Inflammatory macrophage treated with lipopolysaccharide for 4 hours (primary cell): ENCODE measurements around the gene TP53I11.

Source experiments
- DNase-seq: peaks from one replicate; pipeline ENCODE4 v3.0.0-alpha.2; 2020

TP53I11 gene, protein sequence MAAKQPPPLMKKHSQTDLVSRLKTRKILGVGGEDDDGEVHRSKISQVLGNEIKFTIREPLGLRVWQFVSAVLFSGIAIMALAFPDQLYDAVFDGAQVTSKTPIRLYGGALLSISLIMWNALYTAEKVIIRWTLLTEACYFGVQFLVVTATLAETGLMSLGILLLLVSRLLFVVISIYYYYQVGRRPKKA

DNA sequence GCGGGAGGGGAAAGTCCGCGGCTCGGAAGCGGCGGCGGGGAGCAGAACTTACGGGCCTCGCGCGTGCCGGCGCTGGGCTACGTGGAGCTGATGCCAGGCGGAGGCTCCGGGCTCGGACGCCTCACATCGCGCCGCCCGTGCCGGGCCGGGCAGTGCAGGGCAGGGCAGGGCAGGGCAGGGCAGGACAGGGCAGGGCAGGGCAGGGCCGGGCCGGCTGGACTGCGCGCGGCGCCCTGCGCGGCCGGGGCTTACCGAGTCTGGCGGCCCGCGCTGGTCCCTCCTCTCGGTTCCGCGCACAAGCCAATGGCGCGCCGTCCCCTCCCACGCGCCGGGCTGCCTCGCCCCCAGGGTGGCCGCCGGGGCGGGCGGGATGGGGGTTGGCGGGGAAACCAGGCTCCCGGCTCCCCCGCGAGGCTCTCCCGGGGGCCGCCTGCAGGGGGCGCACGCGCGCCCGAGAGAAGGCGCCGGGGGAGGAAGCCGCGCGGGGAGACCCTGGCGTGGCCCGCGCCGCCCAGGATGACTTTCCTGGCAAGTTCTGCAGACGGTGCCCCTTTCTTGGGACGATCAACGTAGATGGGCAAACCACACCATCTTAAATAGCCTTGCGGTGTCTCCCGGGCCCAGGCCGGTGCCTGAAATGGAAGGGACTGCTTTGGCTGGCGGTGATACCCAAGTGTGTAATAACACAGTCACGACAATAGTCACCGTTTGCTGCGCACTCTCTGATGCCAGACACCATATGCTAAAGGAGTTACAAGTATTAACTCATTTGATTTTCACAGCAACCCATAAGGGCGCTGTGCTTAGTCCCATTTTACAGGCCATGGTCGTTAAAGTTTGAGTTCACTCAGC, at the start of gene TP53I11:
TP53I11 (minus strand) TSS at position 259 of the 852 bp plus-strand sequence. CDS start 12,548 bp downstream, outside the sequence.
- DNase-seq = peak; percentile 84

DNA sequence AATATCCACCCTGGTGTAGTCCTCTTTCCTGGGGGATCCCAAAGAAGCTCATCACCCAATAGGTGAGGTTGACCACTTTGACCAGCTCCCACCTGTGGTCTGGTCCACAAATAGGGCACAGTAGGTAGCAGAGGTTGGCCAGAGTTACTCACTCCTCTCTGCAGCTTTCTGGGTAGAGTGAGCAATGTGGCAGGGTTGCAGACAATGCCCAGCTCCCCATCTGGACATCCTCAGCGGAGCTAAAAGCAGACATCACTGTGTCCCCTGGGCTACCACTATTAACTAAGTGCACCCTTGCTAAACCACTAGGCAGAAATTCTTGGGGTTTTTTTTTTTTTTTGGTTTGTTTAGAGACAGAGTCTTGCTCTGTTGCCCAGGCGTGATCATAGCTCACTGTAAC, 48.4 kb upstream of the TP53I11 start:
- no peak for DNase-seq

DNA sequence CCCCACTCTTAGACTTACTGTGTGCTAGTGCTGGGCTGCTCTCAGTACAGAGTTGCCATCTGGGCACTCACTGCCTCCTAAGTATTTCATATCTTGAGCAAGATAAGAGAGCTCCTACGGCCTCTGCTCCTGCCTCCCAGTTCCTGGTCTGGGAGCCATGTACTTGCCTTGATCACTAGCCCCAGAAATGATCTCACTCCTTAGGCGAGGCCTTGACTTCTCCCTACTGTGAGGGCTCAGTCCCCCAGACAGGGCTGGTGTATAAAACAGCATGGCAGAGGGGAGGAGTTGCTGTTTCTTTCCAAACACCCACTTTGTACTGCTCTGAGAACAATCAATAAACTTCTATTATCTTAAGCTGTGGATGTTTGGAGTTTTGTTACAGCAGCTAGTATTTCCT, 47.4 kb upstream of the TP53I11 start:
- peak; percentile 5 for DNase-seq

DNA sequence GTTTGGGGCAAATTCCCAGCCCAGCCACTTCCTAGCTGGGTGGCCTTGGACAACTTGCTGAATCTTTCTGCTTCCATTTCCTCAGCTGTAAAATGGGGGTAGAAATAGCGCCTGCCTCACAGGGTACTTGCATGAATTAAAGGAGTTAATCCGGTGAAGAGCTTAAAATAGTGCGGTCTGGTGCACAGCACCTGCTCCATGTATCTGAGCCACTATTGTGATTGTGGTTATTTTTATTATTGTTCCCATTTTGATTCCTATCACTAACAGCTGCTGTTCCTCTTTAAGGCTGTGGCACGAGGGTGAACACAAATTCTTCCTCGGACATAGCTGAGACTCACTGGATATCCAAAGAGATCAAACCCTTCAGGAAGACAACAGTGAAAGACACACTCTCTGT, 46.9 kb upstream of the TP53I11 start:
- no peak for DNase-seq

DNA sequence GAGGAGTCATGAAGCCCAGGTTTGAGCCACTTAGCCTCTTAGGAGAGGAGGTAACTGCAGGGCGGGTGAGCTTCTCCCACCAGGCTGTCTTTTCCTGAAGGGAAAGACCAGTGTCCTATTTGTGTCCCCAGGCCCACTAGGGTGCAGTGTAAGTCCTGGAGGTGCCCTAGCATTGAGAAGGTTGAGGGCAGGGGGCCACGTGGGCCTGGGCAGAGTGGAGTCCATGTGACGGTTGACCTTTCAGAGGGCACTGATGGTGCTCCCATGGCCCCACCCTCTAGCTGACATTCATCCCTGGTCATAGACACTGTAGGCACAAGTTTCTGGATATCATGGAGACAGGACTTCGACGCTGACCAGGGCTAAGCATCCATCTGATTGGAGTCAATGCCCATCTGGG, 44.1 kb upstream of the TP53I11 start:
- DNase-seq = no peak

DNA sequence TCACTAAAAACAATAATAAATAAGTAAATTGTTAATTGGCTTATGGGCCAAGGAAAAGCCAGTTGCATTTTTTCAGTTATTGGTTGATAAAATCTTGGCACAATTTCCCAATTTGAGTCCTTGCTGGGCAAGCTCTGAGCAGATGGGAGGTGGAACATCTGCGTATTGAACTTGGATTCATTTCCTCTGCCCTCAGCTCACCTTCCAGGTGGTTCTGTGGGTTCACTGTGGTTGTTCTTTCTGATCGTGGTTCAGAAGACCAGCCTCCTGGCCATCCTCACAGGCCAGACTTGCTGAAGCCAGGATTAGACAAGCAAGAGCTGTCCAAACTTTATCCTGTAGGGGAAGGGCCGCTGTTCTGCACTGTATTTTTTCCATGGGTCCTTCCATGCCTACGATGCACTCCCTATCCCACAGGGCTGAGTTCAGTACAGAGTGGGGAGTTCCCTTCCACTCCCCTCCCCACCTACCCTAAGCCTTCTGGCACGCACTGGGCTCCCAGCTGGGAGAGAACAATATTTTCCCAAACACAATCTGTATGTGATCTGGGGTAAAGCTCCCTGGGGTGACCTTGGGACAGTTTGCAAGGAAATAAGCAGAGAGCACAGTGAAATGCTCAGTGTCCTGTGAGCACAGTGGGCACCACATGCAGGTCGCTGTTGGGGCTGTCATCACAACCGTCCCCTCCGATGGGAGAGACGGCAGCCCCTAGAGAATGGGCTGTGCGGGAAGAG, 43.5 kb upstream of the TP53I11 start:
- DNase-seq = no peak

DNA sequence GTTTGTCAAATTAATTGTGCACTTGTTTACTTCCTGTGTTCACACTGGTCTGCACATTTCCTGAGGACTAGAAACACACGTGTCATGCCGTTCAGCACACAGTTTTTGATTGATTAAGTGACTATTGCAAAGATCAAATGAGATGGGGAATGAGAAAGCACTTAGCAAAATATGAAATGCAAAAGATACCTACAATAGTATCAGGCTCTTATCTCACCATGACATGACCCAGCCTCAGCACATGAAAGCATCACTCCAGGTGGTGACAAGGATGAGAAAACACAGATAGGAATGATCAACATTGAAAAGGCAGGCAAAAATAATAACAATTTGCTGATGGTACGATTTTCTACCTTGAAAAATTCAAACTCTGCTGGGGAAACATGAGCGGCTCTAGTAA, 42.1 kb upstream of the TP53I11 start:
- DNase-seq = no peak

DNA sequence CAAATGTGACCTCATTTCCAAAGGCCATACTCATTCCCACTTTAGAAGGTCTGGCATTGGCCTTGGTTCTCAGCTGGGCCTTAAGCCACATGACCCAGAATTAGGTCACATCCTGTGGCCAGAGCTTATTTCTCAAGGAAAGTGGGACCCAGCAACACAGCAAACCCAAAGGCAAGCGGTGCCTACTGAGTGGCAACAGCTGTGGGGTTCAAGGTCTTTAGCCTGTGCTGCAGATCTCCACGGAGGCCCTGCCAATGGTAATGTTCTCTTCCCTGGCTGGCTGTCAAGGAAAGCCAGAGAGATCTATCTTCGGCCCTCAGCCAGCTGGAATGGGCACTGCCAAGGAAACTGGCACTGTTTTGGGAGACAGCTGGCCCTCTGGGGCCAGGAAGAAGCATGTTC, 41.5 kb upstream of the TP53I11 start:
- peak; percentile 16 for DNase-seq

DNA sequence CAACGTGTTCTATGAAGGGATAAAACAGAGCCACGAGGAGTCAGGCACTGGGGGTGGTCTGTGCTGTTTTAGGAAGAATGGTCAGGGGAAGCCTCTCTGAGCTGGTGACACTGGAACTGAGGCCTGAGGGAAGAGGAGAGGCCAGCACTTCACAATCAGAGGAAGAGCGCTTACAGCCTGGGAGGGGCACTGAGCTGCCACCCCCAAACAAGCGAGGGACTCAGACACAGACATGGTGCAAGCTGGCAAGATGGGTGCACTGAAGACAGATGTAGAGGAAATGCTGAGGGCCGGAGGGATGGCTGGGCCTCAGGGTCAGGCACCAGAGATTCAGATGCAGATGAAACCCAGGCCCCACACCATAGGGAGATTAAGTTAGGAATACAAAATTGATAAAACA, 40.0 kb upstream of the TP53I11 start:
- no peak for DNase-seq

DNA sequence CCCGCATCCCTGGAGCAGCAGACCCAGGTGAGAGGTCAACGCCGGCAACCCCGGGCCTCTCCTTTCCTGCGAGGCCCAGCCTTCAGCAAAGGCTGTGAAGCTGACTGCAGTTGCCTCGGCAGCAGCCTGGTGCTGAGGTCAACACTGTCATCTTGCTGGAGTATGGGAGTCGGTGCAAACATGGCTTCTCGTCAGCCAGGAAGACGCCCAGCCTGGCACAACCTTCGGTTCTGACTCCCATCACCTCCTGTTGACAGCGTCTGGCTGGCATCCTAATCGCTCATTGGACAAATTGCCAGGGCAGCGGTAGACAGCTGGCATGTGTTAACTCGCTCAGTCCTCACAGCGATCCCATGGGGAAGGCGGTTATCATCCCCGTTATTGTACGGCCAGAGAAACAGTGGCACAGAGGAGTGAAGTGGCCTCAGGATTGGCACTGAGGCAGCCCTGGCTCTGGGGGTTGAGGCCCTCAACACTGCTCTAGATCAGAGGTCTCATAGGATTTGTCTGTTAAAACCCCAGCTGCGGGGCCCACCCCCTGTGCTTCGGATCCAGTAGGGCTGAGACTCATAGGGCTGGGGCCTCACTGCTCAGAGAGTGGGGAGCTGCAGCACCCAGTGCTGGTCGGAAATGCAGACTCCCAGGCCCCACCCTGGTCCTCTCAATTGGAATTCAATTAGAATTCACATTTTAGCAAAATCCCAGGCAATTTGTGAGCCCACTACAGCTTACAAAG, 39.3 kb upstream of the TP53I11 start:
- no peak for DNase-seq

DNA sequence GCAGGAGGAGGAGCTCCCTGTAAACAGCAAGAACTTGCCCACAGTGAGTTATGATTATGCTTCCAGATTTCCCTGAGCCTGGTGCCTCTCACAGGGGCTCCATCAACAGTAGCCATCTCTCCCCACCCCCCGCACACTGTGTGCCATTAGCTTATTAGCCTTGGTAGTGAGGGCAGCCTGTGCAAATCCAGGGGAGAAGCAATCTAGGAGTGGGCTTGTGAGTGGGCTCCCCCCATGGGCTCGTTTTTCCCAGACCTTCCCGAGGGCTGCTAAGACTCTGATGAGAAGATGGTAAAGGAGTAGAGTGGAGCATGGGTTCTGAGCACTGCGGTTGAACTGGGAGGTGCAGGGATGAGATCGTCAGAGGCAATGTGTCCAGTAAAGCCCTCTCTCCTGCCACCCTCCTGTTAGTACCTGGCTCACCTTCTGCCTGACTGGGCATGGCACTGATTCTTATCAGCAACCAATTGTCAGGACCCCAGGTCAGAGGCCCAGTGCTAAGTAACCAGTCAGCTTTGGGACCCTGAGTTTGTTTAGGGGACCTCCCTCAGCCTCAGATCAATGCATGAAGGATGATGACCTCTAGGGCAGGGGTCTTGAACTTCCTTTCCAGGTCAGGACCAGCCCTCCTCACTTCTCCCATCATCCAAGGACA, 38.4 kb upstream of the TP53I11 start:
- no peak for DNase-seq

DNA sequence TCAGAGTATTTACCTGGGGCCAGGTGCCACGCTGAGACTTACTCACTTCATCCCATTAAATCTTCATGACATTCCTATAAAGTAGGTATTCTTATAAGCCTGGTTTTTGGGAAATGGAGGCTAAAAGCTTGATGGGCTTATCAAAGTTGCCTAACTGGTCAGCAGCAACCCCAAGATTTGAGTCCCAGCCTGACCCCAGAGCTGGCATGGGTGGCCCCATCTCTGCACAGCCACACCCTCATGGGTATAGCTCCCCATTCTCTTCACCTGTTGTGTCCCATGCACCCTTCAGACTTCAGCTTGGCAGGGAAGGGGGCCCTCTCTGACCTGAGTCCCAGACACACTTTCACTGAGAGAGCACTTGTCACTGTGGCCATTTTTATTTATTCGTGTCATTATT, 37.4 kb upstream of the TP53I11 start:
- DNase-seq = no peak

DNA sequence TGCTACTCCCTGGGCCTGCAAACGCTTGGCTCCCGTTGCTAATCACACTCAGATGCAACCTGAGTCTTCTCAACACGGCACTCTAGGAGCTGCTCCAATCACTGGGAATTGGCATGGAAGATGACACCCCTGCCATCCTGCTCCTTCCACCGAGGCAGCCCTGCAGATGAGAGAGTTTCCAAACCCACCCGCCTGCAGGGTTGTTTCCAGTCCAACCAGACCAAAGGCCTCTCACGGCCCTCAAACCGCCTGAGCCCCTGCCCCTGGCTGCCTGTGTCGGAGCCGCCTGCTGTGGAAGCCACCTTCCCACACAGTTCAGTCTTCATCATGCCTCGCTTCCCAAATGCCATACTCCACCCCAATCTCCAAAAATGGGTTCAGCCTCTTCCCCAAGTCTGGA, 36.8 kb upstream of the TP53I11 start:
- no peak for DNase-seq

DNA sequence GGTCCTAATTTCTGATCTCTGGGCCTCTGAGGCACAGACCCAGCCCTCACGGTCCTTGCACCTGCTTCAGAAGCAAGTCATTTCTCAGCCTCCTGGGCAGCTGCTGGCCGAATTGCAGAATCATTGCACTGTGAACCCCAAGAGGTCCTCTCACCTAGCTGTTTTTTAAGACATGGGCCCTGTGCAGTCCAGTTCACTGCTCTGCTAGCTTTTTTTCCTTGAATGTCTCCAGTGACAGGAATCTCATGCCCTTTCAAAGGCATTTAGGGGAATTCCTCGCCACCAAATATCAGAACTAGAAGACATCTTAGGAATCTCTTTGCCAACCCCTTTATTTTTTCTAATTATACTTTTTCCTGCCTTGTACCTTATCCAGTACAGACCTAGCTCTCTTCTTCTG, 35.6 kb upstream of the TP53I11 start:
- no peak for DNase-seq

DNA sequence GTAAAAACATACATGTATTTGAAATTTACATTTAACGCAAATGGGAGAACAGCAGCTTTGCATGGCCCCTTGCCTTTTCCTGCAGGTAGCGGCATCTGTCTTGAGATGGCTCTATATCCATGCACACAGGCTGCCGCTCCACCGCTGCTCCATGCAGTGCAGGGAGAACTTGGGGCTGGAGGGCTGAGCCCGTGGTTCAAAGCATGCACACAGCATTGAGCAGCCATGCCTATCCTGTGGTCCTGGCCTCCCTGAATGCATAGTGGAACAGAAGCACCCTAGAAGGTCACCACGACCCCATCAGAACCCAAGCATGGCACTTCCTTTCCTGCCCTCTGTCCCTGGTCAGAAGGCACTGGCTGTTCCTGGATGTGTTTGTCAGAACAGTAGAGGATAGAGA, 35.0 kb upstream of the TP53I11 start:
- DNase-seq = no peak

DNA sequence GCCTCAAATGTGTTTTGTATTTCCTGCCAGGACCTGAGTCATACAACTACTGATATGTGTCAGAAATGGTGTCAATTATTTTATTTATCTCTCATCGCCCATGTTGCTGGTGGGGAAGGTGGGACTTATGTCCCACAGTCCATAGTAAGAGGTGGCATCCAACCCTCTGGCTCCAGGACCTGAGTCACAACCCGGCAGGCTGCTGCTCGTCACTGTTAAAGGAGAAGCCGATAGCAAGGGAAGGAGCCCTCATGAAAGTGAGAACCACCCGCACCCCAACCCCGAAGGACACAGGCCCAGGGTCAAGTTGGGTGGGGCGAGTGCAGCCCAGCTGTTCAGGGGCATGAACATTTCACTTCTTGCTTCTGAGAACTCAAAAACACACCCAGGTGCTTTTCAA, 33.1 kb upstream of the TP53I11 start:
- DNase-seq = no peak

DNA sequence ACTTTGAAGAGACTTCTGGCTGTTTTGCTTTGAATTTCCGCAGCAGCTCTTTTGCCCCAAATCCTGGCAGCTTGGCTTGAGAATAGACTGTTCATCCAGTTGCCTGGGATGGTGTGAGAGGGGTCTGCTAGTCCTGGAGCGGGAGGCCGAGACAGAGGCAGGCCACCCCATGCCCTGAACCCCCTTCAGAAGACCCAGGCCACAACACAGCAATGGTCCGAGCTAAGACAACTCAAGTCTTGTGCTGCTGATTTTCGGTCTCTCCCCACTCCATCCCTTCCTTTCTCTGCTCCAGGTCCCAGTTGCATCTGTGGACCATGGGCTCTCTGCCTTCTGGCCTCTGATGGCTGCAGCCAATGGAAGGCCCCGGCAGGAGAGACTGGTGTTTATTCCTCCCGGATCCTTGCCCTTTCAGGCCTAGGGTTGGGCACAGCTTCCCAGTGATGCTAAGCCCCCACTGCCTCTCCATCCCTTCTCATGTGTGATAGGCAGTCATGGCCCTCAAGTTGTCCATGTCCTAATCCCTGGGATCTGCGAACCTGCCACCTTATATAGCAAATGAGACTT, 31.9 kb upstream of the TP53I11 start:
- no peak for DNase-seq

DNA sequence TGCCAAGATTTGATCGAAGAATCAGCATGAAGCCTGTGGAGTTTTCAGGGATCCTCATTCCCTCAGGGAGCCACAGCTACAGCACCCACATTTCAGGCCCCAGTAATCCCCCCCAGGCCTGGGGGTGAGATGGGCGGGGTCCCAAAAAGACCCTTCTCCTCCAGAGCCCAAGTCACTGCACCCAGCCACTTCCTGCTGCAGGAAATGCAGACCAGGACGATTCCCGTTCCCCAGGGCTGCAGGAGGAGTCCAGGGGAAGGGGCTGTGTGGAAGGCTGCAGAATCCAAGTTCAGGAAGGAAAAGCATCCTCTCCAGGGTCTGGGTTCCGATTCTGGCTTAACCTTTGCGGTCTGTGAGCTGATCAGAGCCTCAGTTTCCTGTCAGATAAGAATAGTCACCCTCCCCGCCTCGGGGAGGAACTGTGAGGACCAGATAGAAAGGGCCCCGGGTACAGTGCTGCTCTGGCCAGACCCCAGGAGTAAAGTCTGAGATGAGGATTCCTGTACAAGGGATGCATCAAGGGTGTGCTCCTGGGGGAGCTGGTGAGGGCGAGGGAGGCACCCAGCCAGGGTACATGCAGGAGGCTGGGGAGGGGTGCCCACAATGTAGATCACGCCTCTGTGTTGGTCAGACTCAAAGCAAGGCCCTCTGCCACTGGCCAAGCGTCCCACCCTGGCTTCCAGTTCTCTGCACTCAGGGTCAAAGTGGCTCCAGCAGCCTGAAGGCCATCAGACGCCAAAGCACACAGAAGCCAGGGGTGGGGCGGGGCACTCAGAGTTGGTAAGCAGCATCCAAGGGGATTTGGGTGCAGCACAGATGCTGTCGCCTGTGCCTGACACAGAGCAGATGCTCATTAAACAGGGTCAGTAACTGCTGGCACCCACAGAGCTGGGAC, 30.1 kb upstream of the TP53I11 start:
- no peak for DNase-seq

DNA sequence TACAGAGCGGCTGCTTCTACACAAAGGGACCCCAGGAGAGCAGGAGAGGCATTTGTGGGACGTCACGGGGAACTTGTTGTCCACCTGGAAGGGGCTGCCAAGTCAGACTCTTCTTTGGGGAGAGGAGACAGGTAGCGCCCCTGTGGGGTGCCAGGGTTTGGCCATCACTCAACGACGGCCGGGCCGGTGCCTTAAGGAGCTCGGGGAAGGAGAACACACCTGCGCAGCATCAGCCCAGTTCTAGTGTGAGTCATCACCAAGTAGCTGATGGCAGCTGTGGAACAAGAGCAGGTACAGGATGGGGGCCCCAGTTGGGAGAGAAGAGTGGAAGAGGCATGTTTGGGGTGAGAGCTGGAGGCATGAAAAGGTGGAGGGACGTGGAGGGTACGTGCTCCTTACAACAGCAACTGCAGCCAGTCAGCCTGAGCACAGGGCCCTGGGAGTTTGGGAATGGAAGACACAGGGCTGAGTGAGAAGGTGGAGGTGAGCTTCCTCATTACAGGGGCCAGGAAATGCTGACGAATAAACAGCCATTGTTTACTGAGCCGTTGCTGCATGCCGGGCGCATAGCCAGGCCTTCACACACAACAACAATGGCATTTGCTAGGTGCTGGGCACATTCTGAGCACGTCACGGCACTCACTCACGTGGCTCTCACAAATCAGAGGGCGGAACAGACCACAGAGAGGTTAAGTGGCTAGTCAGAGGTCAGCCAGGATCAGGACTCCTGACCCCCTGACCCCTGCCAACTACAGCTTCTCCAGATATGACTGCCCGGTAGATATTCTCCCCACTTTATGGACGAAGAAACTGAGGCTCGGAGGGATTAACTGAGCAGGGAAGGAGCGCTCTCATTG, 29.1 kb upstream of the TP53I11 start:
- no peak for DNase-seq

DNA sequence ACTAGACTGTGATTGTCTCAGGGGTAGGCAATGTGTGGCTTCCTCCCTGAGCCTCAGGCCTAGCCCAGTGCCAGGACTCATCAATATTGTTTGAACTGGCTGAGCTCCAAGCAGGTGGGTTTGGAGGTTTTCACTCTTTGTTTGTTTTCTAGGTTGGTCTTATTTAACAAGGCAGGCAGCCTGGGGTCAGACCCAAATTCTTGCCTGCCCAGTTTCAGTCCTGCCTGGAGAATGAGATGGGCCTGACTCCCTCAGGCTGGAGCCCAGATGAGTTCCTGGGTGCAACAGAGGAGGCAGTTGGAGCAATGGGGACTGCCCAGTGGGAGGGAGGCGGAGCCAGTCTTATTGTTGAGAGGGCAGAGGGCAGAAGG, 28.3 kb upstream of the TP53I11 start:
- DNase-seq = peak; percentile 8
